Skin epidermis (tissue), 12 donors: ENCODE measurements around the gene CFAP65.

Experiments
- H3K27ac ChIP-seq, 21 experiments: fragments of 200-600 bp; sonication (generic) in 11 of 21; one replicate each; pipeline ENCODE4 v1.5.0; 2020; ENCODE audit warnings: mild to moderate bottlenecking in 3 of 21, inconsistent platforms in 2 of 21, moderate library complexity in 2 of 21
- H3K4me3 ChIP-seq, 7 experiments: fragments of 200-600 bp; sonication (generic) in 2 of 7; one replicate each; pipeline ENCODE4 v1.5.0; 2020; ENCODE audit warnings: inconsistent platforms in 2 of 7, mild to moderate bottlenecking in 2 of 7, moderate library complexity in 1 of 7

CFAP65 gene

DNA sequence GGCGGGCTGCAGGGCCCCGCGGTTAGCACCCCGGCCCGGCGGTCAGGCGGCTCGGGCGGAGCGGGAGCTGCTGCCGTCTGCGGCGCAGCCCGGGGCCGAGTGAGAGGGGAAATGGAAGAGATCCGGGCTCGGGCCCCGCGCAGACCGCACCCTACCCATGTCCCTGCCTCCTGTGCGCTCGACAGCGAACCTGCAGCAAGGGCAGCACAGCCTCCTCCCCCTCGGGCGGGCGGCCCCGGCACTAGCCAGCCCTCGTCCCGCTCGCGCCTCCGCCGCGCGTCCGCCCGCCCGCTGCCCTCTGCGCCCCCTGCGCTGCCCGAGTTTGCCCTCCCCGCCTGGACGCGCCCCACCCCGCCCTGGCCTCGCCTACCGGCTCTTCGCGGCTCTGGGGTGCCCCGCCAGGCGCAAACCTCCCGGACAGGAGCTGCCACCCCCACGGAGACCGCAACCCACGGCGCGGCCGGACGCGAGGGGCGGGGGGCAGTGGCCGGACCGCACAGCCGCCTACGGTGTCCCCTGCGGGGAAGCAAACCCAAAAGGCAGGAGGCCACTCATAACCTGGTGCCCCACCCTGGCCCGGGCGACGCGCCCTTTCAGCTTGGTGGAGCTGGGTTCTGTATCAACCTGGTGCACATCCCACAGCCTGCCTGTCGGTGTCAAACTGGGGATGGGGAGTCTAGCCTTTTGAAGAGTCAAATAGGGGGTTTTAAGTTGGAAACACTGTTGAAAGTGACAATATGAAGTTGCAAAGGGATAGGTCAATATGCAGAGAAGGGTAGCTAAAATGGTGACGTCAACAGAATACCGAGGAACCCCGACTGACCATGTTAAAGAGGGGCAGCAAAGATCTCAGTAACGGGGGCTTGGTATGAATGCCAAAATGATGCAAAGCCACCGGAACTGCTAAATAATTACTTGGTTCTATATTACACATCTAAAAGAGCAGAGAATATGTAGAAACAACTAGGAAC is 19.8 kb upstream of the CFAP65 start, which contains the start of gene IHH:
TSS of gene IHH (minus strand) at position 101 of the 971 bp plus-strand sequence. CDS start 454 bp downstream, outside the sequence.
- Histone ChIP-seq H3K27ac (no peak within 1 kb of the TSS), H3K4me3 (peak within 1 kb of the TSS in 1 of 7 experiments; percentile 11)

DNA sequence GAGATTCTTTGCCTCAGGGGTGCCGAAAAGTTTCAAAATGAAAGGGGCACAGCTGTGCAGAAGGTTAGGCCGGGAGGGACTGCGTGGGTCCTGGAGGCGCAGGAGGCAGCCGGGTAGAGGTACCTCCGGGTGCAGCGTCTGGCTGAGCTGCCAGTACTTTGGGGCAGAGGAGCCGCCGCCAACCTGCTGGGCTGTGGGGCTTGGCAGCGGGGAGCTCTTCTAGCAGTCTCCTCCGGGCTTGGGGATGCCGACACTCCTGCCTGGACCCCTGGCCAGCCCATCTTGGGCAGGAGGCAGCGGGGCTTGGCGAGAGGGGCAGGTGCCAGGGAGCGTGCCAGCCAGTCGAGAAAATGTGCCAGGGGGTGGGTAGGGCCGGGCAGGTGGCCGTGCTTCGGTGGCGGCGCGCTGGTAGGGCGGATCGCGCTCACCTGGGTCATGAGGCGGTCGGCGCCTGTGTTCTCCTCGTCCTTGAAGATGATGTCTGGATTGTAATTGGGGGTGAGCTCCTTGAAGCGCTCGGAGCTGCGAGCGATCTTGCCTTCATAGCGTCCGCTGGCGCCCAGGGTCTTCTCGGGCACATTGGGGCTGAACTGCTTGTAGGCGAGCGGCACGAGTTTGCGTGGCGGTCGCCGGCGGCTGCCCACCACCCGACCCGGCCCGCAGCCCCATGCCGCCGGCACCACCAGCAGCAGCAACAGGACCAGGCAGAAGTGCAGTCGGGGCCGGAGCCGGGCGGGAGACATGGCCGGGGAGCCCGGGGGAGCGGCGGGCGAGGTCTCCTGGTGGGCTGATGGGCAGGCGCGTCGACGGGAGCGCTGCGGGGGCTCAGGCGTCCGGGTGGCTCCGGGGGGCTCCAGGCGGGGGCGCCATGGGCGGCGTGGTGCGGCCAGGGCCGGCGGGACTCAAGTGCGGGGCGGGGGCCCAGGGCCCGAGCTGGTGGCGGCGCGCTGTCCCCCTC is 18.7 kb upstream of the CFAP65 start:
- Histone ChIP-seq H3K4me3 (no peak overlapping the region), H3K27ac (no peak overlapping the region)

DNA sequence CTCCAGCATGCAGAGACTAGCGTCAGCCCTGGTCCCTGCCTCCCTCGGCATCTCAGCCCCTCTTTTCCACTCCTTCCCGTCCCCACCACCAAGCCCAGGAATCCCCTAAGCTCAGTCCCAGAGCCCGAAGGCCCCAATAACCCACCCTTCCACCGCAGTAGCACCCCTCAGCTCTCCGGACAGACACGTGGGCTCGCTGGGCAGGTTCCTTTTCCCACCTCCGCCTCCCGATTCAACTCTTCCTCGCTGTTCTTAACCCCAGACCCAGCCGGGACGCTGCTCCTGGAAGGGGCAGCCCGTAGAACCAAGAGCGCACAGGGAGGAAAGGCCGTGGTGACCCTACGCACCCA is 18.0 kb upstream of the CFAP65 start:
- Histone ChIP-seq H3K27ac (no peak overlapping the region), H3K4me3 (no peak overlapping the region)

DNA sequence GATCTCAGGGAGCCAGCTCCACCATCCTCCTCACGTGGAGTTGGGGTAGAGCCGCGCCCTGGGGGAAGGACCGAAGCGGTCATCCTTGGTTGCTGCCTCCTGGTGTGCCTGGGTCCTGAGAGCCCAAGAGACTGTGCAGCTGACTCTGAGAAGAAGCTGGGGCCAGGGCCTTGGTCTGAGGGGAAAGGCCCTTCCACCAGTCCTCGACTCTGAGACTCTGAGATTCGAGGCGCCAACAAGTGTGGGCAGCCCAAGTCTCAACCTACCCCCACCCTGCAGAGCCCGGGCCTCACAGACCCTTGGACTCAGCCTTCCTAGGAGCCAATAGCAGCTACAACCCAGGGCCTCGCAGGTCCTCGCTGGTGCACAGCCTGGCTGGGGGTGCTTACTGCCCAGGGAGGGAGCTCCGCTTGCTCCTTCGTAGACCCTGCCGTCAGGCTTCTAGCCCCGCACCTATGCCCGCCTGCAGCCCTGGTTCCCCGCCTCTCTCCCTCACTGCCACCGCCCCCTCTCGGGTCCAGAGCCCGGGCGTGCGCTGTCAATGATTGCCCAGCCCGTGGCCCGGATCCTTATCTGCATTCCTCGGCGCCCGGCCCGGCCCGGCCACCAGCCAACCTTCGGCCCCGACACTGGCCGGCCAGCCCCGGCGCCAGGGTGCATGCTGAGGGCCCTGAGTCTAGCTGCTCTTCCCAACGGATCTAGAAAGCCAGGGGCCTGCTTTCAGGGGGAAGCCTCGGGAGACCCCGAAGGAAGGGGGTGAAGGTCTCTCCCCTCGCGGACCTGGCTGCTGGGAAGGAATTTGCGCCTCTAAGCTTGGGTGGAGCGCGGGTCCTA is 17.4 kb upstream of the CFAP65 start:
- Histone ChIP-seq H3K27ac (no peak overlapping the region), H3K4me3 (no peak overlapping the region)

DNA sequence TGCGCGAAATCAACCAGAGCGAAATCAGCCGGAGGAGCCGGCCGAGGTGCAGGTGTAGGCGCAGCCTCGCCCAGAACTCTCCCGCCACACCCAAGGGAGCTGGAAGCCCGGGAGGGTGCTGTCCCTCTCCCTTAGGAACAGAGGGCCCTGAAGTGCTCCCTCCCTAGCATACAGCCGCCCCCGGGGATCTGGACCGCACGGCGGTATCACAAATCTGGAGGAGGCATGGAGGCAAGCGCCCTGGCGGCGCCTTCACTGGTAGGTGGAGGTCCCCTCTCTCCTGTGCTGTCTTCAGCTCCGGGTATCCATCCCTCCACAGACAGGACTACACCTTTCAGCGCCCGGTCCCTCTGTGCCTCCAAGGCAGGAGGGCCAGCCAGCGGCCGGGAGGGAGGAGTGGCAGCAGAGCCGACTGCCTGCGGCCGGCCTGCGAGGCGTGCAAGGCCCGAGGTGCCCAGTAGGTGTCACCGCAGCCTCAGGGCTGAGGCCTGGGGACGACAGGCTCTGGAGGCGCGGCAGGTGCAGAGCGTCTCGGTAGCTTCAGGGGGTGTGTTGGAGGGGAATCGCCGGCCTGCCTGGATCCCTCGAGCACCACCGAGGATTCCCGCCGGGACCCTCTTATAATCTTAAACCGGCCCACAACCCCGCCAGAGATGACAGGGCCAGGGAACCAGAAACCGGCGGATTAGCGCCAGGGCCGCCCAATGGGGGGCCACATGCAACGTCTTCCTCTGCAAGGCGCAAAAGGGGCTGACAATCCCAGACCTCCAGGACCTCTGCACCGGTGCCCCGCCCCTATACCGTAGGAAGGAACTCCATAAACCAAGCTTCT is 16.6 kb upstream of the CFAP65 start:
- H3K27ac ChIP-seq, result no peak overlapping the region
- H3K4me3 ChIP-seq, result no peak overlapping the region

DNA sequence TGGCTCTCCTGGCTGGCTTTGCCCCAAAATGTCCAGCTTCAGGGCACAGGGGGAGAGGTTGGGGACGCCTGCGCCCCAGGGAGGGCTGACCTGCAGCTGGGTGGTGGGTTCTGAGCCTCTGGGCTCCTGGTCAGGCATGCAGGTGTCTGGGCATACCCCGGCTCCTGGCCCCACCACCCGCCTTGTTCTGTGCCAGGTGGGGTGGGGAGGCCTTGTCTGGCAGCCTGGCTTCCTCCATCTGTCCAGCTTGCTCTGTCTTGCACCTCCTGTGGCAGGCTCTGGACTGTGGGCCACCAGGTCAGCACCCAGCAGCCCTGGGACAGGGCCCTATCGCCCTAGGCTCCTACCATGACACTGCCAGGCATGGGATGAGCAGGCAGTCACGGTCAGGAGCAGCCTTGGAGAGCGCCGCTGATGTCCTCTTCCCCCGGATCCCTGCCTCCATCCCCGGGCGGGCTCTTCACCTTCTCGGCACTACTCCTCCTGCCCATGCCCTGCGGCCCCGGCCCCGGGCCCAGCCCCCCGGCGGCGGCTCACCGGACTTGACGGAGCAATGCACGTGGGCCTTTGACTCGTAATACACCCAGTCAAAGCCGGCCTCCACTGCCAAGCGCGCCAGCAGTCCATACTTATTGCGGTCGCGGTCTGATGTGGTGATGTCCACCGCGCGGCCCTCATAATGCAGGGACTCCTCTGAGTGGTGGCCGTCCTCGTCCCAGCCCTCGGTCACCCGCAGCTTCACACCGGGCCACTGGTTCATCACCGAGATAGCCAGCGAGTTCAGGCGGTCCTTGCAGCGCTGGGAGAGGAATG is 15.8 kb upstream of the CFAP65 start:
- H3K4me3 ChIP-seq, result no peak overlapping the region
- H3K27ac ChIP-seq, result no peak overlapping the region

DNA sequence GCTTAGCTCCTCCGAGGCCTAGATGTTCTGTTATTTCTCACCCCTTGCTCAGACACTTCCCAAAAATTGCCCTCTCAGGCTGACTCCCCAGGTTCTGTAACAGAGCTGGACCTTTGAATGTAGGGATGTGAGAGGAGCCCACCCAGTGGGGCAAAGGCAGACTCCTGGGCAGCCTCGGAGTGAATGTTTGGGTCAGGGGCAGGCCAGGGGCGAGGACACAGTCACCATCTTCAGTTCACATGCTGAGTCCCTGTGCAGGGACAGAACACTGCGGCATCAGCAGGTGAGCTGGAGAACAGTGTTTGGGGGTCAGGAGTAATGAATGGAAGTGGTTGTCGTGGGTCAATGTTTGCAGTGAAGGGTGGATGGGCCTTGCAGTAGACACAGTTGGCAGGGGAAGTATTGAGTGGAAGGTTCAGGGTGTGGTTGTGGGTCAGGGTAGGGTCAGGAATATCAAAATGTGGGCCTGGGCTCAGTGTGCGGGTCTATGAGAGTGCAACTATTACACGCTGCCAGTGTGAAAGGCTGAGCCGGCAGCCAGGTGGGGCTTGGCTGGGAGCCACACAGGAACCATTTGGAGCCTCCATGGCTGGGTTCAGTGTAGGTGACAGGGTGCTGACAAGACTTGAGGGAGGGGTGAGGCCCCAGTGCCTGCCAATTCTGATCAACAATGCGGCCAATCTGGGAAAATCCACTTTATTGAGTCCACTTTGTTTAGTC is 15.0 kb upstream of the CFAP65 start:
- H3K27ac ChIP-seq, result no peak overlapping the region
- no peak overlapping the region for H3K4me3 ChIP-seq

DNA sequence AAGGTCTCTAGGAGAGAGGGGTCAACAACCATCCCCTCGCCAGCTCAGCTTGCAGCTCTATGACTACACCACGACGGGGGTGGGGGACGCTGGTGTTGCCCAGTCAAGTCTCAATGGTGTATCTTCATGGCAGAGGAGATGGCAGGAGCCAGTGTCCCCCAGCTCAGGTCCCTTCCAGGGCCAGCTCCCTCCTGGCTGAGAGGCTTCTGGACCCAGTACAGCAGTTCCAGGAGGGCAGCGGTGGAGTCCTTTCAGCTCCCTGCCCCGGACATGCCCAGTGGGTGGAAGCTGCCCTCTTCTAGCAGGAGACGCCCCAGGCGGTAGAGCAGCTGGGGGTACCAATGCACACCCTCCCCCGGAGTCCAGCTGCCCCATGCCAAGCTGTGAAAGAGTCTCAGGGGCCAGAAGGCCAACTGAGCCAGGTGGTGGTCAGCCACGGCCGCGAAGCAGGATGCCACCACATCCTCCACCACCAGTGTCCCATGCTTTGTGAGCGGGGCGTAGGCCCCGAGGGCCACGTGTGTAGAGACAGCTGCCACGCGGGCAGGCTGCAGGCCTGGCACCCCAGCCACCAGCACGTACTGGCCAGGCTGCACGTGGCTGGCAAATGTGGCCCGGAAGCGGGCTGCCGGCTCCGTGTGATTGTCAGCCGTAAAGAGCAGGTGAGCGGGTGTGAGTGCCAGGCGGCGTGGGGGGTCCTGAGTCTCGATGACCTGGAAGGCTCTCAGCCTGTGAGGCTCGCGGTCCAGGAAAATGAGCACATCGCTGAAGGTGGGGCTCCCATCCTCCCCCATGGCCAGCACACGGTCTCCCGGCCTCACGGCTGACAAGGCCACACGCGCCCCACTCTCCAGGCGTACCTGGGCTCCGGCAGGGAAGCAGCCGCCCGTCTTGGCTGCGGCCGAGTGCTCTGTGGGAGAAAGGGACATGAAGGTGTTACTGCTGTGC is 13.9 kb upstream of the CFAP65 start:
- Histone ChIP-seq H3K27ac (no peak overlapping the region), H3K4me3 (no peak overlapping the region)

DNA sequence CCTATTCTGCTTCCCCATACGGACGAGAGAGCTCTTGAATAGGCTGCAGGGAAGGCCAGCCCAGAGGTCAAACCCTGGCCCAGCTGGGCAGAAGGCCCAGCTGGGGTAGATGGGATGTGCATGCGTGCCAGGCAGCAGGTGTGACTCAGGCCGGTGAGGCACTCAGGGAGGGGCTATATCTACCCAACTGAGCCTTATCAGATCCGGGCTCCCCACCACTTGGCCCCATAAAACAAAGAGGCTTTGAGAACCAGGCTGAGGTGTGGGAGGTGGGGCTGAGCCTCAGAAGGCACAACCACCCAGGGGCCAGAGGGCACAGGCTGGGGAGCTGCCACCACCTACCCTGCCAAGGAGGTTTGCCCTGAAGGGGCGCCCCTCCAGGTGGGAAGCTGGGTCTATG is 8.0 kb upstream of the CFAP65 start:
- Histone ChIP-seq H3K4me3 (no peak overlapping the region), H3K27ac (no peak overlapping the region)

DNA sequence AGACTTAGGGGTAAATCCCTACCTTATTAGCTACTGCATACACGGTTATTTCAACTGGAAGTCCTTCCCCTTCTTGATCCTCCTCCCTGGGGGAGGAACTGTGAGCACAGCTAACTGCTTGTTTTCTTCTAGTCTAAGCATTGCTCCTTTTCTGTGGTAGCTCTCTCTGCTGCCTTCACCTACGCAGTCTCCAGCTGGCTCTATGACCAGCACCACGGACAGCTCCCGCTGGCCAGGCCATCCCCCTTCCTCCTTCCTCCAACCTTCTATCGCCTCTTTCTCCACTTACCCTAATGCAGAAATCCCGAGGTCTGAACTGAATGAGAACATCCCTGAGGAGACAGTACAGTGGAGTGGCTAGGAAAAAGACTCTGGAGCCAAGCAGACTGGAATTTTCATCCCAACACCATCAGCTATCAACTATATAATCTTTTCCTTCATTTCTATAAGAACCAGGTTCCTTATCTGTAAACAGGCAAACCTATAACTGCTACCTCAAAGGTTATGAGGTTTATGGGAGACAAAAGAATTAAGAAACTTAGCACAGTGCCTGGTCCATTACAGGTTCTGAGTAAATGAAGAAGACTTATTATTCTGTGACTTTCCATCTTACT is 4.7 kb upstream of the CFAP65 start:
- Histone ChIP-seq H3K27ac (no peak overlapping the region), H3K4me3 (no peak overlapping the region)

DNA sequence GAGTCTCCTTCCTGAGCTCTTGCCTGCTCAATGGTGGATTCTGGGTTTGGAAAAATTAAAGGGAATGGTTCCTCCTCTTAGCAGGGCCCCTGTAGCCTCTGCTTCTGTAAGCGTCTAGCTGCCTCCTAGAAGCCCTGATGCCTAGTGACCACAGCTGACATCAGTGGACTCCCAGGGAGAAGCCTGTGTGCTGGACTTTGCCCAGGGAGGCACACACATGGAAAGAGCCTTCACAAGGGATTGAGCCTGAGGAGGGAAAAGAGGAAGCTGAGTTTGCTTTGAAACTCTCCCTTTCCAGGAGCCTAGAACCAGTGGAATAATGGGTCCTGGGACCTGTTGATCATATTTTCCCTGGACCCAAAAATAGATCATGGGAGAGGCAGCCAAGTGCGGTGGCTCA is 1.4 kb upstream of the CFAP65 start:
- Histone ChIP-seq H3K27ac (no peak overlapping the region), H3K4me3 (no peak overlapping the region)

DNA sequence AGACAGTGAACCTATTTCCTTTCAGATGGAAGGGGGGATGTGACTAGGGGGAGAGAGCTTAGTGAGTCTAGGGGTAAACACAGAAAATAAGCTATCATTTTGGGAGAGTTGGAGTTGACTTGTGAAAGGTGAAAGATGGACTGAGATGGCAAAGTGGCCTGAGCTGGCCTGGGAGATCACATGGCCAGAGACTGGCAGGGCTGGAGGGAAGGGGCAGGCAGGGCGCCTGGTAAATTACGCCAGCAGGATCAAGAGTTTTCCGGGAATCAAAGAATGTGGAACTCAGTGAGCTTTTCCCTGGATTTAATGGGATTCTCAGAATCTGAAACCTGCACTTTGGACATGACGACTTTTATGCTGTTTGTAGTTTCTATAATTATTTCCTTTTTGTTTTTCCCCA is 841 bp upstream of the CFAP65 start:
- Histone ChIP-seq H3K4me3 (no peak overlapping the region), H3K27ac (no peak overlapping the region)

DNA sequence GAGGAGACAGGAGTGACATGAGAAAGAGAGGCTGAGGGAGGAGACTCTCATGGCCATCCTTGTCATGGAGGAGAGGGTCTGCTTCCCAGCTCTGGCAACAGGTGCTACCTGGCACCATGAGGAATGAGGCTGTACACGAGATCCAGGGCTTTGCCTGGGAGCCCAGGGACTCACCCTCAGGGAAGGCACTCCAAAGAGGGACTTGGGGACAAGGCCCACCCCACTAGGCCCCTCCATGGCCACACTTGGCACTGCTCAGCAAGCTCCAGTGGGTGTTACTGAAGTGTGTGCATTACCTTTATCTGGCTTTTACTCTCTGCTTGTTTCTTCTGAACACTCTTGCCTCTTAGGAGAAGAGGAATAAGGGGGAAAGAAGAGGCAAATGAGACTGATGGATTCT is 2.7 kb downstream of the CFAP65 start:
- Histone ChIP-seq H3K27ac (no peak overlapping the region), H3K4me3 (no peak overlapping the region)

DNA sequence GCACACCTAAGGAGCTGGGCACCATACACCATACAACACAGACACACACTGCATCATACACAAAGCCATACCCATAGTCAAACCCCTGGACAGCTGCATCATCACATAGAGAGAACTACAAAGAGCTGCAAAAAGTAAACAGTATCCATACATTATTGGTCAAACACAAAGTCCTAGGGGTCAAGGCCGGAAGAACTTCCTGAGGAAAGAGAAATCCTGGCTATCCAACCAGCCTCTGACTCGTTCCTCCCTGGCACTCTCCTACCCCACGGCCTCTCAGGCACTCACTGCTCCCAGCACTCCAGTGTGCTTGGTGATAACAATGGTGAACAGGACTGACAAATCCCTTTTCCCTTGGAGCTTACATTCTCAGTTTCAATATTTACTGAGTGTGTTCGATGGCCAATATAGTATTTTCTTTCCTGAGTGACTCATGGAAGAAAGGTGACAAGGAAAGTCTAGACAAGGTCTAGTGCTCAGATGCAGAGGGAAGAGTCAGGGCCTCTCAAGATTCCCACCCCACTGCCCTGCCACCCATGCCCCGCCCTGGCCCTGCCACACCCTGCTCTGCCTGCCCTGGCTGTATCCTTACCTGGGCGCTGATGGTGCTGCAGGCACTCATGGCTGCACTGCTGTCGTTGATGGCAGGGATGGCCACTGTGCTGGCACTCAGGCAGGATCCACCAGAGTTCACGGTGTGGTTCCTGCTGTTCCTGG is 3.4 kb downstream of the CFAP65 start:
- Histone ChIP-seq H3K27ac (no peak overlapping the region), H3K4me3 (no peak overlapping the region)

DNA sequence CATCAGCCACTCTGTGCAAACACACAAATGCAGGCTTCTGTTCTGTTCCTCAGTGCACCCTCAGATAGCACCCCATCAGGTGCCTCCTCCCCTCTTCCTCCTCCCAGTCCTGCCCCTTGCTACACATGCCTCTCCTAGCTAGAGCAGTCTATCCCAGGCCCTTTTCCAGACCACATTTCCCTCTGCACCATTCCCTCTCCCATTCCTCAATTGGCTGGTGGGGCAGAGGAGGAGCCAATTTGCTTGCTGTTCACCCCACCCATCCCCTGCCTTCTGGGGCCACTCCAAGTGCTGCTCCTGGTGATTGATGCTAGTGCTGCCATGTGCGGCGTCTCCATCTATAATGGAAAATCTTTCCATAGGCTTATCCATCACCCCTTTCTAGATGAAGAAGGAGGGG is 5.4 kb downstream of the CFAP65 start:
- Histone ChIP-seq H3K4me3 (no peak overlapping the region), H3K27ac (no peak overlapping the region)
